K562 (cell line): ENCODE results near the gene ECI2. TPM values are rescaled to one million over a fixed set of nuclear protein-coding genes. Genes with fewer than 3 reads are reported as not detected.

Source experiments
- ATAC-seq: fragments of 200-7000 bp; cut with Tn5 transposase; 3 replicates; pipeline ENCODE4 v1.9.1; 2020; ENCODE audit warnings: moderate library complexity
- BruUV-seq: library from RNA; stranded (reverse); fragments of 400-500 nt; replicated peaks from 2 replicates; lab custom pipeline; 2021; lab: Mats Ljungman, UMichigan
- CTCF ChIA-PET: fragments of 300-600 bp; formaldehyde crosslinking; extraction: SDS; loops from one replicate; lab custom pipeline; 2021; ENCODE audit warnings: low intra/inter-chr PET ratio; lab: Yijun Ruan, JAX
- POLR2A ChIA-PET: fragments of 300-600, 350-650 bp; sonication (Branson Sonifier 250); formaldehyde crosslinking; extraction: SDS; loops from one replicate; lab custom pipeline; 2021; ENCODE audit warnings: antibody characterized with exemption, inconsistent platforms; lab: Yijun Ruan, JAX
- DNase-seq, 4 experiments: peaks; one replicate each; pipeline versions ENCODE4 v3.0.0 to v3.0.0-alpha.2; 2011 to 2018; ENCODE audit warnings: low spot score in 3 of 4, mixed read lengths in 3 of 4; ENCODE audit errors: extremely low read depth in 1 of 4
- FAIRE-seq: peaks from 2 replicates; lab custom pipeline; 2011; peaks lifted over from hg19 to GRCh38; lab: Jason Lieb, UNC
- H2AFZ ChIP-seq: 2 replicates; pipeline ENCODE4 v1.6.0; 2011; ENCODE audit warnings: low read depth, low read length, control low read depth, inconsistent platforms
- H3K27ac ChIP-seq: fragments of 200-600 bp; 3 replicates; pipeline ENCODE4 v1.8.0; 2011; ENCODE audit warnings: low read depth, mild to moderate bottlenecking, control low read depth, inconsistent platforms, low read length, moderate library complexity, mixed read lengths; ENCODE audit errors: extremely low read depth
- H3K27me3 ChIP-seq, 2 experiments: fragments of 300-600 bp in 1 of 2; 2 replicates in 1 of 2; 3 replicates in 1 of 2; pipeline versions ENCODE4 v1.6.0 to v1.8.0; 2011; ENCODE audit warnings: inconsistent platforms in 2 of 2, low read length in 2 of 2, mild to moderate bottlenecking in 1 of 2, mixed read lengths in 1 of 2, moderate library complexity in 1 of 2; ENCODE audit not compliant: control insufficient read depth in 2 of 2, insufficient read depth in 2 of 2
- H3K36me3 ChIP-seq: fragments of 300-600 bp; 3 replicates; pipeline ENCODE4 v1.8.0; 2011; ENCODE audit warnings: mild to moderate bottlenecking, low read length, inconsistent platforms; ENCODE audit not compliant: control insufficient read depth, insufficient read depth
- H3K4me1 ChIP-seq, 2 experiments: fragments of 200-600 bp in 1 of 2; replicated peaks in 1 of 2; 2 replicates in 1 of 2; 3 replicates in 1 of 2; pipeline versions ENCODE4 v1.5.1 to v1.8.0; 2011; ENCODE audit warnings: inconsistent platforms in 2 of 2, low read length in 2 of 2, mild to moderate bottlenecking in 1 of 2, mixed read lengths in 1 of 2, moderate library complexity in 1 of 2; ENCODE audit not compliant: control insufficient read depth in 2 of 2, insufficient read depth in 2 of 2
- H3K4me2 ChIP-seq: 2 replicates; pipeline ENCODE4 v1.6.1; 2011; ENCODE audit warnings: low read length, control low read depth, inconsistent platforms, mixed read lengths; ENCODE audit not compliant: insufficient read depth
- H3K4me3 ChIP-seq: fragments of 200-600 bp; sonication (generic), shearing (Covaris generic); 2 replicates; pipeline ENCODE4 v1.5.1; 2016; ENCODE audit warnings: control low read depth, inconsistent platforms
- H3K79me2 ChIP-seq: fragments of 200-600 bp; 3 replicates; pipeline ENCODE4 v1.8.0; 2011; ENCODE audit warnings: low read length, inconsistent platforms; ENCODE audit not compliant: control insufficient read depth, insufficient read depth
- H3K9ac ChIP-seq, 2 experiments: 2 replicates each; pipeline versions ENCODE4 v1.6.0 to v1.6.1; 2011; ENCODE audit warnings: low read depth in 2 of 2, low read length in 2 of 2, control low read depth in 1 of 2, inconsistent platforms in 1 of 2, mild to moderate bottlenecking in 1 of 2, mixed read lengths in 1 of 2; ENCODE audit not compliant: insufficient read depth in 1 of 2
- H3K9me1 ChIP-seq: one replicate; pipeline ENCODE4 v1.6.0; 2011; ENCODE audit warnings: inconsistent platforms, mild to moderate bottlenecking, low read length, moderate library complexity; ENCODE audit not compliant: control insufficient read depth, insufficient read depth
- H3K9me3 ChIP-seq: replicated peaks from 2 replicates; pipeline ENCODE4 v1.5.1; 2011; ENCODE audit warnings: low read depth, low read length, inconsistent platforms; ENCODE audit not compliant: control insufficient read depth, insufficient read depth
- H4K20me1 ChIP-seq: replicated peaks from 2 replicates; pipeline ENCODE4 v1.6.1; 2011; ENCODE audit warnings: low read length, inconsistent platforms, mixed read lengths; ENCODE audit not compliant: control insufficient read depth, insufficient read depth
- C11orf30 ChIP-seq: fragments of 450-650 bp; IDR thresholded peaks from 2 replicates; pipeline ENCODE4 v1.6.1; 2016; ENCODE audit warnings: low read depth, mild to moderate bottlenecking
- ETS2 ChIP-seq: IDR thresholded peaks from 2 replicates; pipeline ENCODE4 v1.6.1; 2016; ENCODE audit warnings: borderline replicate concordance, missing genetic modification characterization, mild to moderate bottlenecking, moderate library complexity, missing compliant biosample characterization; ENCODE audit not compliant: poor library complexity, severe bottlenecking
- ETV1 ChIP-seq: fragments of 450-650 bp; conservative IDR thresholded peaks from 2 replicates; pipeline ENCODE4 v1.6.1; 2016; ENCODE audit warnings: missing genetic modification characterization, control low read depth, low read depth, missing compliant biosample characterization
- GTF2B ChIP-seq: IDR thresholded peaks from 2 replicates; pipeline ENCODE4 v1.6.1; 2011; ENCODE audit not compliant: insufficient read length; ENCODE audit errors: extremely low read depth
- HDAC3 ChIP-seq: fragments of 450-650 bp; IDR thresholded peaks from 2 replicates; pipeline ENCODE4 v1.6.1; 2018; ENCODE audit warnings: borderline replicate concordance, mild to moderate bottlenecking, moderate library complexity; ENCODE audit not compliant: partially characterized antibody
- ILK ChIP-seq: fragments of 450-650 bp; IDR thresholded peaks from 2 replicates; pipeline ENCODE4 v1.6.1; 2016; ENCODE audit warnings: missing genetic modification characterization, low read depth, mild to moderate bottlenecking, missing compliant biosample characterization, moderate library complexity, borderline replicate concordance
- NBN ChIP-seq: fragments of 450-650 bp; IDR thresholded peaks from 2 replicates; pipeline ENCODE4 v1.6.1; 2016; ENCODE audit warnings: low read depth, mild to moderate bottlenecking
- NCOR1 ChIP-seq: fragments of 450-650 bp; IDR thresholded peaks from 2 replicates; pipeline ENCODE4 v1.6.1; 2016; ENCODE audit warnings: mild to moderate bottlenecking, moderate library complexity
- NR4A1 ChIP-seq, 2 experiments: fragments of 250-450 bp in 1 of 2; fragments of 450-650 bp in 1 of 2; sonication (Bioruptor Pico) in 1 of 2; IDR thresholded peaks; 2 replicates each; pipeline versions ENCODE4 v1.4.0 to v1.6.1; 2016 to 2020; ENCODE audit warnings: mild to moderate bottlenecking in 2 of 2, missing compliant biosample characterization in 1 of 2, missing genetic modification characterization in 1 of 2, moderate library complexity in 1 of 2
- PBX2 ChIP-seq, 2 experiments: IDR thresholded peaks in 1 of 2; conservative IDR thresholded peaks in 1 of 2; 2 replicates each; pipeline ENCODE4 v1.6.1; 2016; ENCODE audit warnings: low read depth in 2 of 2, mild to moderate bottlenecking in 1 of 2, missing compliant biosample characterization in 1 of 2, missing genetic modification characterization in 1 of 2, moderate library complexity in 1 of 2
- POLR2H ChIP-seq: IDR thresholded peaks from 2 replicates; pipeline ENCODE4 v1.6.1; 2016; ENCODE audit warnings: missing genetic modification characterization, low read depth, mild to moderate bottlenecking, control low read depth, missing compliant biosample characterization, moderate library complexity
- RBM34 ChIP-seq: fragments of 200-400 bp; formaldehyde crosslinking; IDR thresholded peaks from 2 replicates; pipeline ENCODE4 v1.6.1; 2018; ENCODE audit warnings: low read length, borderline replicate concordance; ENCODE audit not compliant: insufficient read depth
- SMARCB1 ChIP-seq: IDR thresholded peaks from 2 replicates; pipeline ENCODE4 v1.6.1; 2011; ENCODE audit warnings: improper control_type of control experiment, low read depth; ENCODE audit not compliant: insufficient read length
- SRSF7 ChIP-seq: fragments of 200-400 bp; formaldehyde crosslinking; optimal IDR thresholded peaks from 2 replicates; pipeline ENCODE3; 2017; ENCODE audit warnings: mild to moderate bottlenecking, low read depth, low read length
- STAT5A ChIP-seq: IDR thresholded peaks from 2 replicates; pipeline ENCODE4 v1.6.1; 2012; ENCODE audit warnings: low read length, inconsistent platforms, borderline replicate concordance
- TAF9B ChIP-seq: fragments of 450-650 bp; IDR thresholded peaks from 2 replicates; pipeline ENCODE4 v1.6.1; 2018; ENCODE audit warnings: mild to moderate bottlenecking; ENCODE audit not compliant: partially characterized antibody
- ZNF184 ChIP-seq: sonication (generic); formaldehyde crosslinking; IDR thresholded peaks from 2 replicates; pipeline ENCODE4 v1.5.0; 2020; ENCODE audit warnings: missing genetic modification reagents
- ZNF561 ChIP-seq: fragments of 450-650 bp; formaldehyde crosslinking; conservative IDR thresholded peaks from 2 replicates; pipeline ENCODE4 v1.4.0; 2020; ENCODE audit warnings: mild to moderate bottlenecking, moderate library complexity
- ZNF583 ChIP-seq: fragments of 250-450 bp; sonication (Bioruptor Pico); IDR thresholded peaks from 2 replicates; pipeline ENCODE4 v1.4.0; 2020
- ZNF589 ChIP-seq: fragments of 200-800 bp; sonication (Bioruptor generic); IDR thresholded peaks from 2 replicates; pipeline ENCODE4 v1.6.1; 2016; ENCODE audit warnings: low read depth, missing genetic modification characterization, missing compliant biosample characterization
- WGBS: fragments of 100-300 bp; shearing (Covaris generic); methylation state at CpG from one replicate; pipeline ENCODE4 v1.1.6; 2016; ENCODE audit warnings: low coverage, mixed read lengths; ENCODE audit not compliant: insufficient coverage; ENCODE audit errors: missing lambda C conversion rate; 5-methylcytosine and 5-hydroxymethylcytosine counted together
- in situ Hi-C: fragments of 300-500 bp; cut with MboI; formaldehyde crosslinking; loops from 4 replicates; pipeline ENCODE4 v1.15.0; 2018; ENCODE audit warnings: inconsistent platforms, mixed read lengths
- intact Hi-C: fragments of 100-400 bp; cut with micrococcal nuclease; formaldehyde crosslinking; loops from 2 replicates; pipeline ENCODE4 v1.14.2; 2022
- polyA plus RNA-seq, 8 experiments: library from polyadenylated mRNA; depleted of rRNA in 4 of 8; stranded (reverse) in 5 of 8; unstranded in 3 of 8; fragments of >200 nt; fragmentation: Nextera tagmentation in 2 of 8; fragmentation: Illumina TruSeq in 1 of 8; extraction: Ambion mirVana in 2 of 8; extraction: Trizol in 1 of 8; gene quantifications; 2 replicates each; pipeline versions ENCODE4 v1.2.1 to v1.2.3, GENCODE V29; 2011 to 2014; ENCODE audit warnings: inconsistent platforms in 1 of 8, missing spikeins in 1 of 8
- total RNA-seq, 7 experiments: library from RNA; depleted of rRNA in 6 of 7; stranded (reverse); fragments of >200 nt in 6 of 7; fragmentation: Illumina TruSeq in 2 of 7; extraction: Trizol in 2 of 7; gene quantifications; 2 replicates each; pipeline versions ENCODE4 v1.2.1 to v1.2.3, GENCODE V29; 2011 to 2021; ENCODE audit warnings: low replicate concordance in 1 of 7

The ECI2 gene
- total and polyA plus RNA-seq, 9 of the 15 experiments (the other 6 are each of a cell fraction or from before 2014, with no cell fraction given), result 80.7 to 377 (median 142) TPM

- H3K4me1 ChIP-seq, result no peaks in the 10 kb centered on the region
- no peaks in the 10 kb centered on the region for H4K20me1 ChIP-seq
- H2AFZ ChIP-seq, result no peak overlapping the region
- intact Hi-C loops (no loop called here), in situ Hi-C loops (no loop called here)
- peak in 1 of 4 experiments; percentile 32 for DNase-seq
- no peak overlapping the region for H3K9ac ChIP-seq
- CTCF ChIA-PET, result interaction anchor here (0.5 to 0.8 kb wide), 2 partner anchors 46 to 1180 kb away, joined by 3 to 4 read pairs; no protein-coding TSS in a partner anchor
- BruUV-seq, result no TSS peak
- no peak overlapping the region for H3K27ac ChIP-seq
- H3K9me3 ChIP-seq, result peaks cover 6% of the 10 kb centered on the region
- peaks cover 19 to 51% of the 10 kb centered on the region in 2 experiments for H3K27me3 ChIP-seq
- no peaks in the 10 kb centered on the region for H3K79me2 ChIP-seq
- peak; percentile 37 for FAIRE-seq
- no peaks in the 10 kb centered on the region for H3K9me1 ChIP-seq
- WGBS, result 6% methylated on average over 4 of the region's 4 CpGs
- POLR2A ChIA-PET, result interaction anchor here (1.7 kb wide), 1 partner anchor 13 kb away, joined by 6 read pairs; no protein-coding TSS in a partner anchor
- ATAC-seq, result peak; percentile 75
- no peak overlapping the region for H3K4me3 ChIP-seq
- no peaks in the 10 kb centered on the region for H3K36me3 ChIP-seq
- H3K4me2 ChIP-seq, result no peak overlapping the region
- TF ChIP-seq SRSF7 (no peak), C11orf30 (no peak), ZNF184 (CRISPR knock-in tag) (no peak), POLR2H (tag) (no peak), ZNF583 (no peak), ZNF589 (0 out of 2 replicates have a peak, but pooled peaks have one; percentile 40), PBX2 (CRISPR knock-in tag; IDR thresholded peaks at IDR 0.05; ENCODE audit: low read depth) (no peak), PBX2 (tag; conservative IDR thresholded peaks at IDR 0.05; ENCODE audit: low read depth) (0 out of 2 replicates have a peak, but pooled peaks have one; percentile 33), HDAC3 (no peak), NCOR1 (0 out of 2 replicates have a peak, but pooled peaks have one; percentile 26), ILK (tag) (no peak), ZNF561 (CRISPR knock-in tag) (no peak), STAT5A (no peak), ETV1 (tag) (no peak), NBN (no peak), TAF9B (no peak), GTF2B (no peak), ETS2 (tag) (no peak), RBM34 (no peak), NR4A1 (CRISPR knock-in tag; IDR thresholded peaks at IDR 0.05) (no peak), NR4A1 (tag; IDR thresholded peaks at IDR 0.05) (no peak), SMARCB1 (no peak)
Observed at GRCh38 chr6:4164117-4164442, 28.7 kb upstream of the ECI2 start.
